Adrenal gland (tissue), 5 donors: Measurements from ENCODE around the gene SCN11A.

Source experiments
- CTCF ChIP-seq, 6 experiments: fragments of 450-650 bp in 4 of 6; fragments of 200-600 bp in 2 of 6; sonication (generic) in 1 of 6; IDR thresholded peaks; 1 replicate in 5 of 6; 2 replicates in 1 of 6; pipeline versions ENCODE4 v1.5.1 to v1.8.0; 2016 to 2021; ENCODE audit warnings: antibody characterized with exemption in 6 of 6, mild to moderate bottlenecking in 2 of 6, moderate library complexity in 1 of 6
- POLR2A ChIP-seq, 2 donors: fragments of 450-650 bp; IDR thresholded peaks; one replicate each; pipeline ENCODE4 v1.6.1; 2017; ENCODE audit warnings: antibody characterized with exemption in 2 of 2, mild to moderate bottlenecking in 2 of 2, moderate library complexity in 1 of 2
- donor health status: DM: no; HTN: no; CAD: no.

GRCh38 chr3:39096775-39097174 lies 45.0 kb upstream of the SCN11A start:
- TF ChIP-seq CTCF (IDR thresholded peaks at IDR 0.05) = no peak
- no peak for TF ChIP-seq POLR2A (IDR thresholded peaks at IDR 0.05)
